Keratinocyte (primary cell): ENCODE measurements around the gene RIN3. TPM values are rescaled to one million over a fixed set of nuclear protein-coding genes. Genes with fewer than 3 reads are reported as not detected.
A peak's percentile ranks its signal among the peaks of the same experiment; 100 is the strongest.

Source experiments
- DNase-seq: peaks from one replicate; pipeline ENCODE4 v3.0.0-alpha.2; 2011; ENCODE audit warnings: low read depth, missing footprints, low spot score
- FAIRE-seq: peaks from 2 replicates; lab custom pipeline; 2011; peaks lifted over from hg19 to GRCh38; lab: Jason Lieb, UNC
- H2AFZ ChIP-seq: 2 replicates; pipeline ENCODE4 v1.6.0; 2012; ENCODE audit warnings: low read length, control low read depth, inconsistent platforms; ENCODE audit not compliant: control insufficient read depth
- H3K27ac ChIP-seq: 2 replicates; pipeline ENCODE4 v1.5.1; 2011; ENCODE audit warnings: low read length; ENCODE audit not compliant: control insufficient read depth, insufficient read depth
- H3K27me3 ChIP-seq: 3 replicates; pipeline ENCODE4 v1.6.0; 2011; ENCODE audit warnings: low read length; ENCODE audit not compliant: control insufficient read depth, insufficient read depth; ENCODE audit errors: extremely low read depth
- H3K36me3 ChIP-seq, 2 experiments: 2 replicates in 1 of 2; 3 replicates in 1 of 2; pipeline ENCODE4 v1.5.1; 2011; ENCODE audit warnings: low read length in 2 of 2, mild to moderate bottlenecking in 1 of 2; ENCODE audit not compliant: control insufficient read depth in 2 of 2, insufficient read depth in 2 of 2; ENCODE audit errors: extremely low read depth in 1 of 2
- H3K4me1 ChIP-seq: 3 replicates; pipeline ENCODE4 v1.5.1; 2011; ENCODE audit warnings: low read length; ENCODE audit not compliant: control insufficient read depth, insufficient read depth; ENCODE audit errors: extremely low read depth
- H3K4me2 ChIP-seq: 3 replicates; pipeline ENCODE4 v1.6.0; 2011; ENCODE audit warnings: low read depth, low read length; ENCODE audit not compliant: control insufficient read depth, insufficient read depth; ENCODE audit errors: extremely low read depth
- H3K4me3 ChIP-seq, 3 experiments: fragments of 200-600 bp in 1 of 3; sonication (generic) in 1 of 3; 2 replicates in 2 of 3; 3 replicates in 1 of 3; pipeline ENCODE4 v1.5.1; 2011 to 2016; ENCODE audit warnings: low read length in 3 of 3, mild to moderate bottlenecking in 3 of 3, control low read depth in 2 of 3, inconsistent platforms in 1 of 3, low read depth in 1 of 3, mixed read lengths in 1 of 3, mixed run types in 1 of 3, moderate library complexity in 1 of 3; ENCODE audit not compliant: control insufficient read depth in 2 of 3, insufficient read depth in 2 of 3; ENCODE audit errors: extremely low read depth in 1 of 3
- H3K79me2 ChIP-seq: 2 replicates; pipeline ENCODE4 v1.6.0; 2012; ENCODE audit warnings: low read length; ENCODE audit not compliant: control insufficient read depth, insufficient read depth
- H3K9ac ChIP-seq: 3 replicates; pipeline ENCODE4 v1.6.0; 2011; ENCODE audit warnings: low read length; ENCODE audit not compliant: control insufficient read depth, insufficient read depth; ENCODE audit errors: extremely low read depth
- H3K9me1 ChIP-seq: 3 replicates; pipeline ENCODE4 v1.6.0; 2011; ENCODE audit warnings: low read length; ENCODE audit not compliant: control insufficient read depth, insufficient read depth; ENCODE audit errors: extremely low read depth
- H3K9me3 ChIP-seq: 2 replicates; pipeline ENCODE4 v1.5.1; 2012; ENCODE audit warnings: low read depth, low read length; ENCODE audit not compliant: control insufficient read depth
- H4K20me1 ChIP-seq: 3 replicates; pipeline ENCODE4 v1.6.0; 2011; ENCODE audit warnings: low read length; ENCODE audit not compliant: control insufficient read depth, insufficient read depth; ENCODE audit errors: extremely low read depth
- EZH2 ChIP-seq: IDR thresholded peaks from one replicate; pipeline ENCODE4 v1.6.1; 2012; ENCODE audit warnings: inconsistent platforms, mild to moderate bottlenecking, low read length, moderate library complexity
- dilution Hi-C: fragments of 300-500 bp; cut with MboI; formaldehyde crosslinking; loops from one replicate; pipeline ENCODE4 v1.7.0; 2020; ENCODE audit warnings: low sequenced_read_pairs; ENCODE audit not compliant: extremely low pct_ligation_motif_present
- polyA plus RNA-seq, 5 experiments: library from polyadenylated mRNA; depleted of rRNA in 3 of 5; stranded (reverse) in 3 of 5; stranded (forward) in 1 of 5; unstranded in 1 of 5; fragments of >200 nt; gene quantifications; 1 replicate in 1 of 5; 2 replicates in 3 of 5; 3 replicates in 1 of 5; pipeline versions ENCODE4 v1.2.1 to v1.2.3, GENCODE V29; 2011 to 2012; ENCODE audit warnings: missing spikeins in 2 of 5, low read depth in 1 of 5, low replicate concordance in 1 of 5
- TF ChIP-seq, protein P1 (sequence below), 3 experiments: IDR thresholded peaks in 1 of 3; conservative IDR thresholded peaks in 1 of 3; optimal IDR thresholded peaks in 1 of 3; 2 replicates in 2 of 3; 3 replicates in 1 of 3; pipeline versions ENCODE3 to v1.5.1; 2011; ENCODE audit warnings: low read length in 3 of 3, mild to moderate bottlenecking in 3 of 3, moderate library complexity in 2 of 3, control low read depth in 1 of 3, inconsistent platforms in 1 of 3; ENCODE audit not compliant: insufficient read depth in 2 of 3; ENCODE audit errors: extremely low read depth in 1 of 3

RIN3 gene
- polyA plus RNA-seq, 1 donor (not counting 4 experiments of a cell fraction or from before 2014, with no cell fraction given) = 1.2 TPM

DNA sequence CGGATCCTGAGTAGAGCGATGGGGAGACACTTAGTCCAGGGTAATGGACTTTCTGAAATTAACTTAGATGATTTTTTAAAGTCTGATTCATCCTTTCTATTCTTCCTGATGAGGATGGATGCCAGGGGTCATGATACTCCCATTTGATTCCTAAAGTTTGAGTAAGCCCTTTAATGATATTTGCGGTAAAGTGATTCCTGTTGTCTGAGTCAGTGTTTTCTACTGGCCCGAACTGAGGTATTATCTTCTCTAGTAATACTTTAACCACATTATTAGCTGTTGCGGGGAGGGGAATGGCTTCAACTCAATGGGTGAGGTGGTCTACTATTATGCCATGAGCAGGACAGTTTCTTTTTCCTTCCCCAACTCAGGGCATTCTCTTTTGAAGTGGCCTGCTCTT is 111.6 kb downstream of the RIN3 start:
- H2AFZ ChIP-seq = no peak overlapping the region
- TF ChIP-seq, protein P1, sequence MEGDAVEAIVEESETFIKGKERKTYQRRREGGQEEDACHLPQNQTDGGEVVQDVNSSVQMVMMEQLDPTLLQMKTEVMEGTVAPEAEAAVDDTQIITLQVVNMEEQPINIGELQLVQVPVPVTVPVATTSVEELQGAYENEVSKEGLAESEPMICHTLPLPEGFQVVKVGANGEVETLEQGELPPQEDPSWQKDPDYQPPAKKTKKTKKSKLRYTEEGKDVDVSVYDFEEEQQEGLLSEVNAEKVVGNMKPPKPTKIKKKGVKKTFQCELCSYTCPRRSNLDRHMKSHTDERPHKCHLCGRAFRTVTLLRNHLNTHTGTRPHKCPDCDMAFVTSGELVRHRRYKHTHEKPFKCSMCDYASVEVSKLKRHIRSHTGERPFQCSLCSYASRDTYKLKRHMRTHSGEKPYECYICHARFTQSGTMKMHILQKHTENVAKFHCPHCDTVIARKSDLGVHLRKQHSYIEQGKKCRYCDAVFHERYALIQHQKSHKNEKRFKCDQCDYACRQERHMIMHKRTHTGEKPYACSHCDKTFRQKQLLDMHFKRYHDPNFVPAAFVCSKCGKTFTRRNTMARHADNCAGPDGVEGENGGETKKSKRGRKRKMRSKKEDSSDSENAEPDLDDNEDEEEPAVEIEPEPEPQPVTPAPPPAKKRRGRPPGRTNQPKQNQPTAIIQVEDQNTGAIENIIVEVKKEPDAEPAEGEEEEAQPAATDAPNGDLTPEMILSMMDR (optimal IDR thresholded peaks at IDR 0.05 in 1 of 3, IDR thresholded peaks at IDR 0.05 in 1 of 3, conservative IDR thresholded peaks at IDR 0.05 in 1 of 3; ENCODE audit: extremely low read depth in 1 of 3, insufficient read depth in 2 of 3, low read length in 3 of 3) = no peak
- no peak for TF ChIP-seq EZH2
- peaks cover 24% of the 10 kb centered on the region for H3K9me3 ChIP-seq
- no peaks in the 10 kb centered on the region for H4K20me1 ChIP-seq
- no peak for DNase-seq
- H3K9ac ChIP-seq = no peak overlapping the region
- H3K36me3 ChIP-seq = peaks cover 0 to 2% of the 10 kb centered on the region in 2 experiments
- peak overlapping the region; percentile 41 for H3K4me2 ChIP-seq
- FAIRE-seq = peak; percentile 73
- H3K79me2 ChIP-seq = no peaks in the 10 kb centered on the region
- no peaks in the 10 kb centered on the region for H3K27me3 ChIP-seq
- no peak overlapping the region for H3K27ac ChIP-seq
- no peaks in the 10 kb centered on the region for H3K9me1 ChIP-seq
- dilution Hi-C loops = no loop called here
- peaks cover 10% of the 10 kb centered on the region for H3K4me1 ChIP-seq
- no peak overlapping the region for H3K4me3 ChIP-seq

DNA sequence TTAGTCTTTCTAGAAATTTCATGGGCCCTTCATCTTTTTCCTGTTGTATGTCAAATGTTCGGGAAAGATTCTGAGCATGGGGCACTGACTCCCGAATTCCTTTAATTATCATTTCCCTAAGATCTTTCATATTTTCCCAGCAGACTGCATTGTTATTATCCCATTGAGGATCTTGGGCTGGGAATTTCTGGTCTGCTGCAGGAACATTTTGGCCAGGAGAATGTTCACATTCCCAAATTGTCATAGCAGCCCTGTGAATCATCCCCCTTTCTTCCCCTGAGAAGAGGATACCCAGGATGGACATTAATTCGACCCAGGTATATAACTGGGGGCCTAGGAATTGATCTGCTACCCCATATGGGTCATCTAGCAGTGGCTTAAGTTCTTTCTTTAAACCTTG is 112.5 kb downstream of the RIN3 start:
- TF ChIP-seq, protein P1 (optimal IDR thresholded peaks at IDR 0.05 in 1 of 3, IDR thresholded peaks at IDR 0.05 in 1 of 3, conservative IDR thresholded peaks at IDR 0.05 in 1 of 3; ENCODE audit: extremely low read depth in 1 of 3, insufficient read depth in 2 of 3, low read length in 3 of 3) = no peak
- TF ChIP-seq EZH2 = no peak
- no peak for FAIRE-seq
- Histone ChIP-seq H3K27ac (no peak overlapping the region), H3K36me3 (peaks cover 0 to 4% of the 10 kb centered on the region in 2 experiments), H3K4me1 (peaks cover 10% of the 10 kb centered on the region), H3K9me3 (peaks cover 24% of the 10 kb centered on the region), H3K79me2 (no peaks in the 10 kb centered on the region), H2AFZ (no peak overlapping the region), H3K9ac (no peak overlapping the region), H3K4me2 (no peak overlapping the region), H3K9me1 (no peaks in the 10 kb centered on the region), H3K4me3 (no peak overlapping the region), H4K20me1 (no peaks in the 10 kb centered on the region), H3K27me3 (no peaks in the 10 kb centered on the region)
- dilution Hi-C loops = no loop called here
- no peak for DNase-seq
